ENCODE results near the gene SSC5D.
A peak's percentile ranks its signal among the peaks of the same experiment; 100 is the strongest.

SSC5D gene

GRCh38 chr19:55483706-55484592 lies 4.3 kb upstream of the SSC5D start:
- ChIA-PET CTCF (interaction anchor here (13.7 to 17.6 kb wide), 2 partner anchors 16 to 20 kb away, joined by 163 to 173 read pairs; no protein-coding TSS in a partner anchor), POLR2A (interaction anchor here (1.4 to 5.2 kb wide), 2 partner anchors 6 to 77 kb away, joined by 6 to 44 read pairs; partner anchors contain the start of genes UBE2S and ZNF628)
- TF ChIP-seq CTCF (IDR thresholded peaks at IDR 0.05; ENCODE audit: insufficient read depth, low read length, missing control alignments) = no peak
- H3K4me3 ChIP-seq (ENCODE audit: low read depth, low read length) = peak overlapping the region; percentile 76
- DNase-seq (ENCODE audit: low read depth, low spot score) = no peak

- no peak for TF ChIP-seq CTCF (IDR thresholded peaks at IDR 0.05; ENCODE audit: insufficient read depth, low read length, missing control alignments)
- CTCF ChIA-PET = interaction anchor here (1.1 to 17.6 kb wide), 5 partner anchors 14 to 148 kb away, joined by 3 to 173 read pairs (median 5); no protein-coding TSS in a partner anchor
- no peak for DNase-seq (ENCODE audit: low read depth, low spot score)
- peak within 1 kb of the TSS; percentile 76 for H3K4me3 ChIP-seq (ENCODE audit: low read depth, low read length)
- POLR2A ChIA-PET = interaction anchor here (0.6 to 5.2 kb wide), 3 partner anchors 7 to 77 kb away, joined by 3 to 44 read pairs (median 6); partner anchors contain the start of genes UBE2S and ZNF628
Measured at GRCh38 chr19:55484593-55485438, 3.4 kb upstream of the SSC5D start, which contains the start of gene NAT14. NAT14 (plus strand) TSS chr19:55485188; CDS start chr19:55485709, 521 bp downstream.

- POLR2A ChIA-PET = interaction anchor here (1.2 to 5.2 kb wide), 3 partner anchors 8 to 78 kb away, joined by 3 to 44 read pairs (median 6); partner anchors contain the start of genes UBE2S and ZNF628
Measured at GRCh38 chr19:55485439-55486011, 2.7 kb upstream of the SSC5D start.

GRCh38 chr19:55486043-55486970 lies 1.9 kb upstream of the SSC5D start:
- H3K4me3 ChIP-seq (ENCODE audit: low read depth, low read length) = peak overlapping the region; percentile 76
- no peak for TF ChIP-seq CTCF (IDR thresholded peaks at IDR 0.05; ENCODE audit: insufficient read depth, low read length, missing control alignments)
- ChIA-PET CTCF (interaction anchor here (0.6 to 17.6 kb wide), 9 partner anchors 8 to 167 kb away, joined by 3 to 173 read pairs (median 5); no protein-coding TSS in a partner anchor), POLR2A (interaction anchor here (0.9 to 5.2 kb wide), 10 partner anchors 9 to 168 kb away, joined by 3 to 44 read pairs (median 4); partner anchors contain the start of genes ISOC2, U2AF2, UBE2S and ZNF628)
- DNase-seq (ENCODE audit: low read depth, low spot score) = no peak

More at GRCh38 chr19:55485439-55486011, 2.7 kb upstream of the SSC5D start:
- CTCF ChIA-PET = interaction anchor here (1.1 to 17.6 kb wide), 6 partner anchors 15 to 148 kb away, joined by 3 to 173 read pairs (median 5); no protein-coding TSS in a partner anchor
- no peak for TF ChIP-seq CTCF (IDR thresholded peaks at IDR 0.05; ENCODE audit: insufficient read depth, low read length, missing control alignments)
- H3K4me3 ChIP-seq (ENCODE audit: low read depth, low read length) = peak overlapping the region; percentile 76
- DNase-seq (ENCODE audit: low read depth, low spot score) = no peak

Measured in AG04449 (cell line).